MCF 10A (cell line): ENCODE measurements around the gene SMAD9. TPM values are rescaled to one million over a fixed set of nuclear protein-coding genes. Genes with fewer than 3 reads are reported as not detected.

Experiments used
- BruUV-seq: library from RNA; stranded (reverse); fragments of 400-500 nt; replicated peaks from 2 replicates; lab custom pipeline; 2021; lab: Mats Ljungman, UMichigan
- CTCF ChIA-PET: fragments of 300-600 bp; sonication (Branson Sonifier 250); formaldehyde crosslinking; extraction: SDS; loops from one replicate; lab custom pipeline; 2021; ENCODE audit warnings: antibody characterized with exemption, inconsistent platforms; lab: Yijun Ruan, JAX
- POLR2A ChIA-PET: fragments of 300-600, 350-650 bp; sonication (Branson Sonifier 250); formaldehyde crosslinking; extraction: SDS; loops from one replicate; lab custom pipeline; 2020; ENCODE audit warnings: antibody characterized with exemption, inconsistent platforms; lab: Yijun Ruan, JAX
- DNase-seq: peaks from one replicate; pipeline ENCODE4 v3.0.0-alpha.2; 2018; ENCODE audit not compliant: unreplicated experiment
- H3K27ac Mint-ChIP-seq: one replicate; pipeline ENCODE4 v1.8.0; 2022; ENCODE audit warnings: mild to moderate bottlenecking, low read depth, mixed read lengths; ENCODE audit not compliant: unreplicated experiment
- H3K27me3 Mint-ChIP-seq: one replicate; pipeline ENCODE4 v1.8.0; 2022; ENCODE audit warnings: mixed read lengths; ENCODE audit not compliant: insufficient read depth, unreplicated experiment
- H3K36me3 Mint-ChIP-seq: one replicate; pipeline ENCODE4 v1.8.0; 2022; ENCODE audit warnings: mild to moderate bottlenecking, moderate library complexity, mixed read lengths; ENCODE audit not compliant: insufficient read depth, unreplicated experiment
- H3K4me1 Mint-ChIP-seq: one replicate; pipeline ENCODE4 v1.8.0; 2022; ENCODE audit warnings: mixed read lengths; ENCODE audit not compliant: insufficient read depth, unreplicated experiment
- H3K4me3 Mint-ChIP-seq: one replicate; pipeline ENCODE4 v1.8.0; 2022; ENCODE audit warnings: mild to moderate bottlenecking, moderate library complexity, mixed read lengths; ENCODE audit not compliant: unreplicated experiment
- H3K9me3 Mint-ChIP-seq: one replicate; pipeline ENCODE4 v1.8.0; 2022; ENCODE audit warnings: mixed read lengths; ENCODE audit not compliant: unreplicated experiment
- CTCF ChIP-seq: fragments of 200-600 bp; IDR thresholded peaks from one replicate; pipeline ENCODE4 v1.8.0; 2022; ENCODE audit warnings: antibody characterized with exemption, mild to moderate bottlenecking; ENCODE audit not compliant: unreplicated experiment
- intact Hi-C: fragments of 100-400 bp; cut with micrococcal nuclease; formaldehyde crosslinking; loops from 2 replicates; pipeline ENCODE4 v1.14.1; 2022
- total RNA-seq: library from RNA; stranded (reverse); gene quantifications from 2 replicates; pipeline ENCODE4 v1.2.3, GENCODE V29; 2022

The SMAD9 gene
- total RNA-seq, 1 experiment from 2014 or later: 1.6 TPM

GRCh38 chr13:36880961-36881360 is 39.1 kb downstream of the SMAD9 start:
- no peak for DNase-seq
- no TSS peak for BruUV-seq
- intact Hi-C loops: no loop called here
- no peaks in the 10 kb centered on the region for H3K4me1 Mint-ChIP-seq
- no peaks in the 10 kb centered on the region for H3K27me3 Mint-ChIP-seq
- no peaks in the 10 kb centered on the region for H3K36me3 Mint-ChIP-seq
- ChIA-PET CTCF (interaction anchor here (0.6 to 1.7 kb wide), 2 partner anchors 23 to 457 kb away, joined by 3 to 8 read pairs; no protein-coding TSS in a partner anchor), POLR2A (no interaction called here)
- H3K9me3 Mint-ChIP-seq: no peaks in the 10 kb centered on the region
- H3K27ac Mint-ChIP-seq: no peak overlapping the region
- TF ChIP-seq CTCF: no peak
- H3K4me3 Mint-ChIP-seq: no peak overlapping the region

- BruUV-seq: no TSS peak
- Mint-ChIP-seq H3K4me3 (no peak overlapping the region), H3K27me3 (no peaks in the 10 kb centered on the region), H3K36me3 (no peaks in the 10 kb centered on the region), H3K9me3 (no peaks in the 10 kb centered on the region), H3K27ac (no peak overlapping the region), H3K4me1 (no peaks in the 10 kb centered on the region)
- POLR2A ChIA-PET: no interaction called here
- no peak for TF ChIP-seq CTCF
- no peak for DNase-seq
- CTCF ChIA-PET: interaction anchor here (0.5 to 0.8 kb wide), 4 partner anchors 21 to 106 kb away, joined by 3 read pairs; no protein-coding TSS in a partner anchor
- intact Hi-C loops: no loop called here
These were observed 40.7 kb downstream of the SMAD9 start for GRCh38 chr13:36879218-36879938.

GRCh38 chr13:36875961-36876360 is 44.1 kb downstream of the SMAD9 start:
- BruUV-seq: no TSS peak
- no peaks in the 10 kb centered on the region for H3K4me1 Mint-ChIP-seq

More at GRCh38 chr13:36875961-36876360, 44.1 kb downstream of the SMAD9 start:
- ChIA-PET CTCF (interaction anchor here (0.7 to 1.0 kb wide), 3 partner anchors 16 to 239 kb away, joined by 3 to 4 read pairs (median 3); no protein-coding TSS in a partner anchor), POLR2A (no interaction called here)
- intact Hi-C loops: no loop called here
- Mint-ChIP-seq H3K27me3 (no peaks in the 10 kb centered on the region), H3K4me3 (no peak overlapping the region), H3K27ac (no peak overlapping the region), H3K9me3 (no peaks in the 10 kb centered on the region), H3K36me3 (no peaks in the 10 kb centered on the region)
- no peak for DNase-seq
- no peak for TF ChIP-seq CTCF
